ENCODE measurements around the gene LAMA3. TPM values are rescaled to one million over a fixed set of nuclear protein-coding genes. Genes with fewer than 3 reads are reported as not detected.

LAMA3 gene
- total RNA-seq, 1 donor from 2014 or later, result 2.4 TPM

DNA sequence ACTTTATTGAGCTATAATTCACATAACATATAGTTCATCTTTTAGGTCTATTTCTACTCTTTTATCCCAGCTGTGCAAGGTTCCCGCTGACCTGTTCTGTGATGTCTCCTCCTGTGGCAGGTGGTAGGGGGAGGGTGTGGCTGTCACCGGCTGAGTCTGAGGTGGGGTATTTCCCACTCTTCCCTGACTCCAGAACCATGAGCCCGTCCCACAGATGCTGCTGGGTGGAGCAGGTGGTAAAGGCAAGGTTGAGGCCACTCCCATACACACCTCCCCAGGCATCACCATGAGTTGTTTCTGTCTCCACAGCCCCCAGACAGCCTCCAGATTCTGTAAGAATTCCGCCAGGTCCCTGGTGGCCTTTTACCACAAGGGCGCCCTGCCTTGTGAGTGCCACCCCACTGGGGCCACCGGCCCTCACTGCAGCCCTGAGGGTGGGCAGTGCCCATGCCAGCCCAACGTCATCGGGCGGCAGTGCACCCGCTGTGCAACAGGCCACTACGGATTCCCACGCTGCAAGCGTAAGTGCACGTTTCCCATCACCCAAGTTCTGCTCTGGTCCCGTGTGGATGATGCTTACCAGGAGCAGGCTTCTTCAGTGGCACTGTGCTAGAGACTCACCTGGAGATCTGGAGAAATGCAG lies 156.9 kb downstream of the LAMA3 start:
- no peak for DNase-seq (ENCODE audit: low read depth in 2 of 2)

DNA sequence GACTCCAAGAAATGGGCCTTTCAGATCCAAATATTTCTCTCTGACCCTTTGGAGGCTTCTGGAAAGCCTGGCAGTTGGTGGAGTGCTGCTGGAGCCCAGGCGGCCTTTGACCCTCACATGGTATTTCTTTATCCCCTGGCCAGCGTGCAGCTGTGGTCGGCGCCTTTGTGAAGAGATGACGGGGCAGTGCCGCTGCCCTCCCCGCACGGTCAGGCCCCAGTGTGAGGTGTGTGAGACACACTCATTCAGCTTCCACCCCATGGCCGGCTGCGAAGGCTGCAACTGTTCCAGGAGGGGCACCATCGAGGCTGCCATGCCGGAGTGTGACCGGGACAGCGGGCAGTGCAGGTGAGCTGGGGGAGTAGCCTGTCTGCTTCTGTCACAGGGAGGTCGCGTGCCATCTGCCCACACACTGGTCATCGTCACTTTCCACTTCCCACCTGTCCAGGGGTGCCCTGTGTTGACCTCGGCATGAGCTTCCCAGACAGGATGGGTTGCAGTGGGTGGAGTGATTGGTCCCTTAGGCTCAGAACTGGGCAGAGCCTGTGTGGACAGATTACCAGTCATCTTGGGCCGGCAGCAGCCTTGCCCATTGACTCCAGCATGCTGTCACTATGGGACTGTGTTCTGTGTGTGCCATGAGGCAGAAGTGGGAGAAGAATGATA lies 158.2 kb downstream of the LAMA3 start:
- DNase-seq (ENCODE audit: low read depth in 2 of 2), result no peak

GRCh38 chr18:23849141-23849540 lies 159.9 kb downstream of the LAMA3 start:
- DNase-seq (ENCODE audit: low read depth in 2 of 2), result no peak

DNA sequence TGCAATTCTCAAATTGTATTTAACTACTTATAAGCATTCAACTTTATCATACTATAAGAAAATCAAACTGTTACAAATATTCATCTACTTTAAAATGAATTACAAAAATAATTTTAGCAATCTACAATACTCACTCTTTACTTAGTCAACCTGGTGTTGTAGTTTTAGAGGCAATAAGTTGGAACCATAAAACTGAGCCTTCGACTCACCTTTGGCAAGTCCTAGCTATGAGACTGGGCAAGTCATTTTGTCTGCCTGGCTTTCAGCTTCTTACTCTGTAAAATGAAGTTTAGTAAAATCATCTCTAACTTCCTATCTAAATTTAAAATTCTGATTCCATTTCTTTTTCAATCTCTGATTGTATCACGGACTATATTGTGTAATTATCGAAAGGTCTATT lies 161.0 kb downstream of the LAMA3 start:
- DNase-seq (ENCODE audit: low read depth in 2 of 2), result no peak

- no peak for DNase-seq (ENCODE audit: low read depth in 2 of 2)
These were observed 162.3 kb downstream of the LAMA3 start for GRCh38 chr18:23851470-23852002.

DNA sequence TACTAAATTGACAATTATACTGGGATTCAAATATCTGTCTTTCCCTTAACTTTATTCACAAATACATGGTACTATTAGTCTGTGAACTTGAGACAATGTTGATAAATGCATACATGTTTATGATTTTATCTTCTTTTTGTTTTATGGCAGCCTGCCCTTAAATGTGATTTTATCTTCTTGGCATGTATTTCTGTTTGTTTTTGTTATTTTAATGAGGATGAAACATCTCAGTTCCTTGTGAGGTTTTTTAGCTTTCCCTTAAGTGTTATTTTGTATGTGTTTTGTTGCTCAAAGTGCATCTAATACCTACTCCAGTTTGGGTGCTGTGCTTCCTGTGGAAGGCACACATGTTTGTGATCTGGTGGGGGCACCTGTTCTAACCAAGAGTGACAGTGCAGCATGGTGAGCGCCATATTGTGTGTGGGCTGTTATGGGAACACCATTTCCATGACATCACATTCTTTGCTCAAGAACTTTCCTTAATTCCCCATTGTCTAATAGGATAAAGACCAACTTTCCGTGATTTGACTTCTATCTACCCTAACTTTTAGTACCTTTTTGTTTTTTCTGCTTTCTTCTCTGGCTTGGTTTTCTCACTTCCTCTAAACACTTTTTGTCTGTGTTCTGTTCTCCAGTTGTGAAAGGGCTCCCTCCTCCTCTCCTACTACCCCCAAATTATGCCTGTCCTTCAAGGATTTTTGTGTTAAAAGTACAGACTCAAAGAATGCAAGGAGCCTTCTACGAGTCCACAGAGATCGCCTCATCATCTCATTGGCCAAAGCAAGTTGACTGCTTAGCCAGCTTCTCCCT lies 163.2 kb downstream of the LAMA3 start:
- DNase-seq (ENCODE audit: low read depth in 2 of 2), result no peak

- peak; percentile 92 to 96 for DNase-seq (ENCODE audit: low read depth in 2 of 2)
These were observed 164.4 kb downstream of the LAMA3 start for GRCh38 chr18:23853448-23854195.

DNA sequence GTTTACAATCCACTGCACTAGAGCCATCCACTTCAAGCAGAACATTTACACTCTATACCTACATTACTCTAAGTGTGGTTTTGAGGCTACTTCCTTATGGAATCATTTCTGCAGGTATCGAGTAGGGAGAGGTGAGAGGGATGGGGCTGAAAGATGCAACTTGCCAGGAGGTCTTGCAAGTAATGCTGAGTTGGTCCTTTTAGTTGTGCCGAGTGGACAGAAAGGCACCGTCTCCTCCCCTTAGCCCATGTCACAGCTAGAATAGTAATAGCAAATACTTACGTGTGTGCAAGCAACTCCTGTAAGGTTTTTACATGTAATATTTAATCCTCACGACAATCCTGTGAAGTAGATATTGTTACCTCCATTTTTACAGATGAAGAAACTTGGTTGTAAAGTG lies 166.5 kb downstream of the LAMA3 start:
- no peak for DNase-seq (ENCODE audit: low read depth in 2 of 2)

GRCh38 chr18:23856466-23857163 lies 167.4 kb downstream of the LAMA3 start:
- DNase-seq (ENCODE audit: low read depth in 2 of 2), result no peak

- DNase-seq (ENCODE audit: low read depth in 2 of 2), result no peak
These were observed 167.9 kb downstream of the LAMA3 start for GRCh38 chr18:23857164-23857552.

- DNase-seq (ENCODE audit: low read depth in 2 of 2), result peak; percentile 94 to 99
These were observed 168.5 kb downstream of the LAMA3 start for GRCh38 chr18:23857756-23858155.

DNA sequence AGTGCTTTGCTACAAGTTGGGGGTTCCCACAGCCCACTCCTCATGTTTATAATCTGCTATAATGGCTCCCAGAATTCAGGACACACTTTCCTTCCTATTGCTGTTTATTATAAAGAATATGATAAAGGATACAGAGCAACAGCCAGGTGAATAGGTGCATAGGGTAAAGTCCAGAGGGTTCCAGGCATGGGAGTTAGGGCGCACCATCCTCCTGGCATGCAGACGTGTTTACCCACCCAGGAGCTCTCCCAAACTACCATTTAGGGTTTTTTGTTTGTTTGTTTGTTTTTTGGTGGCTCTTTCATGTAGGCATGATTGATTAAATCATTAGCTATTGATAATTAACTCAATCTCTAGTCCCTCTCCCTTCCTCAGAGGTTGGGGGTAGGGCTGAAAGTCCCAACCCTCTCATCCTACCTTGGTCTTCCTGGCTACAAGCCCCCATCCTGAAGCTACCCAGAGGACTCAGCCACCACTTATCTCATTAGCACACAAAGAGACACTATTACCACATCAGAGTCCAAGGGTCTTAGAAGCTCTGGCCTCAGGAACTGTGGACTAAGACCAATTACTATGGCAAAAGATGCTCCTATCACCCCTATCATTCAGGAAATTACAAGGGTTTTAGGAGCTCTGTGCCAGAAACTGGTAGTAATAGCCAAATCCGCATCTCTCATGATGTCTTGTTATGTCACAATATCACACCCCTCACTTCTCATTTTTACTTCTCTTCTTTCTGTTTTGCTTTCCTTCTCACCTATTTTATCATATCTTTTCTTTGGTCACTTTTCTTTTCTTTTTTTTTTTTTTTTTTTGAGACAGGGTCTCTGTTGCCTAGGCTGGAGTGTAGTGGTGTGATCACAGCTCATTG lies 170.4 kb downstream of the LAMA3 start:
- no peak for DNase-seq (ENCODE audit: low read depth in 2 of 2)

DNA sequence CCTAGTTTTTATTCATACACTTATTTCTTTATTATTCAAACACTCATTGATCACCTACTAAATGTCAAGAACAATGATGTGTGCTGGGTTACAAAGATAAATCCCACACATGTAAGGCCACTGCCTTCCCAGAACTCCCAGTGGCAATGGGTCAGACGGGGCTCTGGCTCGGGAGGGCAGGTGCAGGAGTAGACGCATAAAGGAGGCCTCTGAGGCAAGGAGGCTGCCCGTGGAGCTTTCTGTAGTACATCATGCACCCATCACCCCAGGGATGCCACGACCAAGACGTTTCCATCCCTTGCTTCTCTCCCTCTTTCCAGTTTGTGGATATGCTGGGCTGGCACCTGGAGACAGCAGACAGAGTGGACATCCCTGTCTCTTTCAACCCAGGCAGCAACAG lies 172.1 kb downstream of the LAMA3 start:
- DNase-seq (ENCODE audit: low read depth in 2 of 2), result no peak

DNA sequence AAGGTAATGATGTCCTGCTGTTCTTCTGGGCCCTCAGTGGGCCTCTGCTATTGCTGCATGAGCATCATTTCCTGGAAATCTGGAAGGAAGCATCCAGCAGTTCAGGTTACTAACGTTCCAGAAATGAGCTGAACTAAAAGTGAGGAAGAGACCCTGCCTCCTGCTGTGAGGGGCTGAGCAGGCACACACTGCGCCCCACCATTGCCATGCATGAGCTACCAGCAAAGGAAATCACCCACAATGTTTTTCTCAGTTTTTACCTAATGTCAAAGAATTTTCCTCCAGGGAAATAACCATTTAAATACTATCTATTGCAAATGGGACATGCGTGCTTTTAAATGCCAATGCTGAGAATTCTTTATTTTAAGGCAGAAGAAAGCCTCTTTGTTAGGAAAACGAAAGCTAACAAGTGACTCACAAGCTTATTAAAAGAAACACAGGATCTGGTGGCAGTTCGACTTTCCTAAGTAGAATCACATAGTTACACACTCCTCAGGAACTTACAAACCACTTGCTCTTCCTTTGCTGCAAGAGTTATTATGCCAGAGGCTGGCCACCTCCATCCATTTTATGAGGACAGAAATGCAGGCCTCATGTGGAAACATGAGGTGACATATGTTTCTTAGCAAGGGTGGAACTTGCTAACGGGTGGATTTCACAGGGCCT lies 172.7 kb downstream of the LAMA3 start:
- peak in 1 of 2 donors; percentile 91 for DNase-seq (ENCODE audit: low read depth in 2 of 2)

DNA sequence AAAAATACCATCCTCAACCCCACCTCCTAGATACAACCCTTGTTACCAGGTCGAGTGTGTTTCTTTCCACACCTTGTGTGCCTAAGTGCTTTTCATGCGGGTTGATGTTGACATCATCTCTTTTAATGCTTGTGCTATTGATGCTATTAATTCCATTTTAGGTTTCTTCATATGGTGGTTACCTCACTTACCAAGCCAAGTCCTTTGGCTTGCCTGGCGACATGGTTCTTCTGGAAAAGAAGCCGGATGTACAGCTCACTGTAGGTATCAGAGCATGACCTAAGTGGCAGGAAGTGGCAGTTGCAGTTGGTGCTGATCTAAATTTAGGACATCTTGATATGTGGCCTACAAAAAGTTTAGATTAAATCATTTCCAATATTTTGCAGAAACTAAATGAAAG lies 175.4 kb downstream of the LAMA3 start:
- no peak for DNase-seq (ENCODE audit: low read depth in 2 of 2)

- no peak for DNase-seq (ENCODE audit: low read depth in 2 of 2)
These were observed 177.8 kb downstream of the LAMA3 start for GRCh38 chr18:23867006-23867405.

DNA sequence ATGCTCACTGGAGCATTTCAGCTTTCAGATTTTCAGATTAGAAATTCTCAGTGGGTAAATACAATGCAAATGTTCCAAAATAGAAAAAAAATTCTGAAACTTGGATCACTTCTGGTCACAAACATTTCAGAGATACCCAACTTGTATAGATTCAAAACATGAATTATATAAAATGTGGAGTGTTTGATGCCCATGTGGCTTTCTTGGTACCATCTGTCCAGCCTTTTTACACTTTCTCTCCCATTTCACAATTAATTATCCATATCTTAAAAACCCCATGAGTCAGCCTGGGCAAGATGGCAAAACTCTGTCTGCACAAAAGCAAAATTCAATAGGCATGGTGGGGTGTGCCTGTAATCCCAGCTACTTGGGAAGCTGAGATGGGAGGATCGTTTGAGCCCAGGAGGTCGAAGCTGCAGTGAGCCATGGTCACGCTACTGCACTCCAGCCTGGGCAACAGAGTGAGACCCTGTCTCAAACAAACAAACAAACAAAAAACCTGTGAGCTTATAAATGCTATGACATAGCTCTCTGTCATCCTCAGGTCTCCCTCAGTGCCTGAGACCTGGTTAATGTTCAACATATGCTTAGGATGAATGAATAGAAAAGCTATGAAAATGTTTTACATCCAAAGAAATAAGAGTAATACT lies 179.0 kb downstream of the LAMA3 start:
- DNase-seq (ENCODE audit: low read depth in 2 of 2), result no peak

DNA sequence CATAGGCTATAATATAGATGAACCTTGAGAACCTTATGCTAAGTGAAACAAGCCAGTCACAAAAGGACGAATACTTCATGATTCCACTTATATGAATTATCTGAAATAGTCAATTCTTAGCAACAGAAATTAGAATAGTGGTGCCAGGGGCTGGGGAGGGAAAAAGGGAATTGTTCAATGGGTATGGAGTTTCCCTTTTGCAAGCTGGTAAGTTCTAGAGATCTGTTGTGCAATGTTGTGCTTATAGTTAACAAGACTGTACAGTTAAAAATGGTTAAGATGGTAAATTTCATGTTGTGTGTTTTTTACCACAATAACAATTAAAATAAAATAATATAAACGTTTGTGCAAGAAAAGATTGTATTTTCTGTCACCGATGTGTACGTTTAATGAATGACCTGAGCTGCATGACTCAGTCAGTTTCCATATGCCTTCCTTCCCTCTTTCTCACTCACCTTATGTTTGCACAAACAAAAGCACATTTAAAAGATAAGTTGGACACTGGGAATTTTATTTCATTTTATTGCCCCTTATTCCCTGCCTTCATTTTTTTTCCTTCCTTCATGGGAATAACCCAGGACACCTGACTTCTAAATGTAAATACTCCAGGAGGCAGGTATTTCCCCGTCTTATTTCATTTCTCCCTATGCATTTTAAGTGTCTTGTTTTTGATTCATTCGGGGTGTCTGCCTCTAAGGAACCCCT lies 181.6 kb downstream of the LAMA3 start:
- DNase-seq (ENCODE audit: low read depth in 2 of 2), result peak in 1 of 2 donors; percentile 24

All from lung microvascular endothelial cell (primary cell).